ENCODE measurements around the gene SCGB1D1.

Gene SCGB1D1

GRCh38 chr11:62233730-62234129 lies 43.7 kb downstream of the SCGB1D1 start:
- Histone ChIP-seq H3K4me3 (no peak overlapping the region), H3K9me3 (ENCODE audit: low read depth, low read length) (no peaks in the 10 kb centered on the region), H3K27ac (no peak overlapping the region), H3K9ac (ENCODE audit: insufficient read length) (no peak overlapping the region), H3K36me3 (ENCODE audit: insufficient read depth, low read length) (no peaks in the 10 kb centered on the region)
- TF ChIP-seq EZH2 (IDR thresholded peaks at IDR 0.05), result no peak
- no peak for TF ChIP-seq POLR2AphosphoS5 (IDR thresholded peaks at IDR 0.05; ENCODE audit: borderline replicate concordance, low read depth, low read length)
- TF ChIP-seq FOXP2 (optimal IDR thresholded peaks at IDR 0.05; ENCODE audit: control extremely low read depth, extremely low read length, insufficient read depth), result no peak
- DNase-seq (ENCODE audit: low read depth, low spot score), result no peak

GRCh38 chr11:62236187-62236586 lies 46.2 kb downstream of the SCGB1D1 start:
- H3K36me3 ChIP-seq (ENCODE audit: insufficient read depth, low read length), result no peaks in the 10 kb centered on the region
- no peak for DNase-seq (ENCODE audit: low read depth, low spot score)
- H3K9ac ChIP-seq (ENCODE audit: insufficient read length), result no peak overlapping the region
- no peak overlapping the region for H3K27ac ChIP-seq
- TF ChIP-seq EZH2 (IDR thresholded peaks at IDR 0.05) (no peak), FOXP2 (optimal IDR thresholded peaks at IDR 0.05; ENCODE audit: control extremely low read depth, extremely low read length, insufficient read depth) (no peak), POLR2AphosphoS5 (IDR thresholded peaks at IDR 0.05; ENCODE audit: borderline replicate concordance, low read depth, low read length) (no peak)
- H3K4me3 ChIP-seq, result no peak overlapping the region
- no peaks in the 10 kb centered on the region for H3K9me3 ChIP-seq (ENCODE audit: low read depth, low read length)

- no peak overlapping the region for H3K27ac ChIP-seq
- no peak overlapping the region for H3K9ac ChIP-seq (ENCODE audit: insufficient read length)
- no peak for DNase-seq (ENCODE audit: low read depth, low spot score)
- TF ChIP-seq POLR2AphosphoS5 (IDR thresholded peaks at IDR 0.05; ENCODE audit: borderline replicate concordance, low read depth, low read length), result no peak
- TF ChIP-seq FOXP2 (optimal IDR thresholded peaks at IDR 0.05; ENCODE audit: control extremely low read depth, extremely low read length, insufficient read depth), result no peak
- TF ChIP-seq EZH2 (IDR thresholded peaks at IDR 0.05), result no peak
- no peak overlapping the region for H3K4me3 ChIP-seq
- no peaks in the 10 kb centered on the region for H3K9me3 ChIP-seq (ENCODE audit: low read depth, low read length)
- no peaks in the 10 kb centered on the region for H3K36me3 ChIP-seq (ENCODE audit: insufficient read depth, low read length)
Observed at GRCh38 chr11:62237499-62237898, 47.5 kb downstream of the SCGB1D1 start.

DNA sequence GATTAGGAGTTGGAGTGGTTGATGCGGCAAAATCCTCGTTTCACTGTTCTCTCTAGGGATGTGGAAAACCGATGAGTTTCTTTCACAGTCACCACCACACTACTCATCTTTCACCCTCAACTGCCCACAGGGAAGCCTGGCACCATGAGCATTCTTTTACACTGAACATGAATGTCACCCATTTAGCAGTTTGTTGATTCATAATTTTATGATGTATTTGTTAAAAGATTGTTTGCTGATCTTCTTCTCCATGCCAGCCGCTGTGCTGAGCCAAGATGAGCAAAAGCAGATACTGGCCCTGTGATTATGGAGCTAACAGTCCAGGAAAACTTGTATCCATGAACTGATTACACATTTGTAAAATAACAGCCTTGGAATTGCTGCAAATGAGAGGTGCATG lies 48.1 kb downstream of the SCGB1D1 start:
- no peak for DNase-seq (ENCODE audit: low read depth, low spot score)

DNA sequence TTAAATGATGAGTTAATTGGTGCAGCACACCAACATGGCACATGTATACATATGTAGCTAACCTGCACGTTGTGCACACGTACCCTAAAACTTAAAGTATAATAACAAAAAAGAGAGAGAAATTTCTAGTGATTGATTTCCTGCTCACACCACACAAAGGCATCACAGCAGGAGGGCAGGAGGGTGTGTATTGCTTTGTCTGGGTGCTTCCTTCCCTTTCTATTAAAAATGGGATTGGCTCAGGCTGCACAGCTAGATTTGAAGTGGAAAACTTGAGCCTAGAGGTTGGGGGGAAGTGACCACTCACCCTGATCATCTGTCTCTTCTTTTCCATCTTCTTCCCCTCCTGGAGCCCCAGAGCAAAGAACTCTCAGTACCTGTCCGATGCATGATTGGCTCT lies 51.1 kb downstream of the SCGB1D1 start:
- TF ChIP-seq POLR2AphosphoS5 (IDR thresholded peaks at IDR 0.05; ENCODE audit: borderline replicate concordance, low read depth, low read length) (no peak), EZH2 (IDR thresholded peaks at IDR 0.05) (no peak), FOXP2 (optimal IDR thresholded peaks at IDR 0.05; ENCODE audit: control extremely low read depth, extremely low read length, insufficient read depth) (no peak)
- no peak overlapping the region for H3K9ac ChIP-seq (ENCODE audit: insufficient read length)
- H3K27ac ChIP-seq, result no peak overlapping the region
- no peaks in the 10 kb centered on the region for H3K36me3 ChIP-seq (ENCODE audit: insufficient read depth, low read length)
- no peak for DNase-seq (ENCODE audit: low read depth, low spot score)
- no peaks in the 10 kb centered on the region for H3K9me3 ChIP-seq (ENCODE audit: low read depth, low read length)
- H3K4me3 ChIP-seq, result no peak overlapping the region

More for the DNA sequence above, 48.1 kb downstream of the SCGB1D1 start:
- Histone ChIP-seq H3K36me3 (ENCODE audit: insufficient read depth, low read length) (no peaks in the 10 kb centered on the region), H3K9me3 (ENCODE audit: low read depth, low read length) (no peaks in the 10 kb centered on the region), H3K9ac (ENCODE audit: insufficient read length) (no peak overlapping the region), H3K27ac (no peak overlapping the region), H3K4me3 (no peak overlapping the region)
- no peak for TF ChIP-seq POLR2AphosphoS5 (IDR thresholded peaks at IDR 0.05; ENCODE audit: borderline replicate concordance, low read depth, low read length)
- TF ChIP-seq FOXP2 (optimal IDR thresholded peaks at IDR 0.05; ENCODE audit: control extremely low read depth, extremely low read length, insufficient read depth), result no peak

GRCh38 chr11:62242021-62242420 lies 52.0 kb downstream of the SCGB1D1 start, which contains the start of gene SCGB1D2:
Gene SCGB1D2 (plus strand): TSS chr11:62242239. CDS start chr11:62242308, 69 bp downstream.
- Histone ChIP-seq H3K9me3 (ENCODE audit: low read depth, low read length) (no peaks in the 10 kb centered on the region), H3K27ac (no peak within 1 kb of the TSS), H3K4me3 (no peak within 1 kb of the TSS), H3K9ac (ENCODE audit: insufficient read length) (no peak within 1 kb of the TSS), H3K36me3 (ENCODE audit: insufficient read depth, low read length) (no peaks in the 10 kb centered on the region)
- no peak for DNase-seq (ENCODE audit: low read depth, low spot score)
- TF ChIP-seq POLR2AphosphoS5 (IDR thresholded peaks at IDR 0.05; ENCODE audit: borderline replicate concordance, low read depth, low read length) (no peak), FOXP2 (optimal IDR thresholded peaks at IDR 0.05; ENCODE audit: control extremely low read depth, extremely low read length, insufficient read depth) (no peak), EZH2 (IDR thresholded peaks at IDR 0.05) (no peak)

Data from SK-N-MC (cell line).